ENCODE results near the gene MYO1H. TPM values are rescaled to one million over a fixed set of nuclear protein-coding genes. Genes with fewer than 3 reads are reported as not detected.

The MYO1H gene
- total RNA-seq, 3 donors from 2014 or later (not counting 1 experiment from before 2014, with no cell fraction given), result not detected

- H3K27ac ChIP-seq (ENCODE audit: low read length), result no peak overlapping the region
- H3K4me3 ChIP-seq (ENCODE audit: low read length), result no peak overlapping the region
- H3K4me1 ChIP-seq (ENCODE audit: control insufficient read depth, insufficient read depth, low read length), result peaks cover 4% of the 10 kb centered on the region
- no peak overlapping the region for H3K27ac Mint-ChIP-seq
- peaks cover 14% of the 10 kb centered on the region in 2 donors for H3K4me1 Mint-ChIP-seq
- no peak for DNase-seq
- intact Hi-C loops (cut with micrococcal nuclease), result no loop called here
- no peaks in the 10 kb centered on the region for H3K27me3 ChIP-seq (ENCODE audit: control insufficient read depth, insufficient read depth, low read length)
- H3K9me3 Mint-ChIP-seq, result no peaks in the 10 kb centered on the region
- WGBS (ENCODE audit: insufficient coverage), result 98% methylated on average over 11 of the region's 11 CpGs
- peaks cover 2% of the 10 kb centered on the region for H3K36me3 Mint-ChIP-seq
- no peak overlapping the region for H3K4me3 Mint-ChIP-seq
- TF ChIP-seq CTCF (IDR thresholded peaks at IDR 0.05), result no peak
- H3K9me3 ChIP-seq (ENCODE audit: control insufficient read depth, insufficient read depth, low read length), result no peaks in the 10 kb centered on the region
- no peaks in the 10 kb centered on the region for H3K27me3 Mint-ChIP-seq (ENCODE audit: low read depth in 2 of 2)
- no peak for ATAC-seq
- peaks cover 50% of the 10 kb centered on the region for H3K36me3 ChIP-seq (ENCODE audit: control insufficient read depth, insufficient read depth, low read length)
Measured at GRCh38 chr12:109483346-109483745, 135.6 kb downstream of the MYO1H start.

DNA sequence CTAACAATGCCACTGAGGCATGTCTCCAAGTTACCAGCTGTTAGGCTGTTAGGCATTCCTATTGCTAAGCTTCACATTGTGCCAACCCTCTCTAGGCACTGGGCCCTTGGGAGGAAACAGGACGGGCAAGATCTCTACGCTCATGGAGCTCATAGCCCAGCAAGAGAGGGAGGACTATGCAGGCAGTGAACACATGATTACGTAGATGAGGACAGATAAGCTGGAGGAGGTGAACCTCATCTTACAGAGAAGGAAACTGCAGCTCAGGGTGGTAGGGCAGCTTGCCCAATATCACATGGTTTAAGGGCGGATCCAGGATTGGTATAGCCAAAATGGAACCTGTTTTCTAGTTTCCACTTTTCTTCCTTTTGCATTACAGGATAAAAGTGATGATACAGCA is 137.5 kb downstream of the MYO1H start:
- DNase-seq (no peak), ATAC-seq (no peak)
- Histone ChIP-seq H3K9me3 (ENCODE audit: control insufficient read depth, insufficient read depth, low read length) (no peaks in the 10 kb centered on the region), H3K4me3 (ENCODE audit: low read length) (no peak overlapping the region), H3K36me3 (ENCODE audit: control insufficient read depth, insufficient read depth, low read length) (peaks cover 69% of the 10 kb centered on the region), H3K27me3 (ENCODE audit: control insufficient read depth, insufficient read depth, low read length) (no peaks in the 10 kb centered on the region), H3K27ac (ENCODE audit: low read length) (no peak overlapping the region), H3K4me1 (ENCODE audit: control insufficient read depth, insufficient read depth, low read length) (no peaks in the 10 kb centered on the region)
- no peaks in the 10 kb centered on the region for H3K9me3 Mint-ChIP-seq
- TF ChIP-seq CTCF (IDR thresholded peaks at IDR 0.05), result no peak
- H3K36me3 Mint-ChIP-seq, result peaks cover 11% of the 10 kb centered on the region
- H3K27ac Mint-ChIP-seq, result no peak overlapping the region
- no peaks in the 10 kb centered on the region for H3K4me1 Mint-ChIP-seq
- intact Hi-C loops (cut with micrococcal nuclease), result no loop called here
- no peaks in the 10 kb centered on the region for H3K27me3 Mint-ChIP-seq (ENCODE audit: low read depth in 2 of 2)
- WGBS (ENCODE audit: insufficient coverage), result 86% methylated on average over 4 of the region's 4 CpGs
- H3K4me3 Mint-ChIP-seq, result no peak overlapping the region

- Mint-ChIP-seq H3K4me3 (no peak overlapping the region), H3K9me3 (no peaks in the 10 kb centered on the region), H3K4me1 (no peaks in the 10 kb centered on the region), H3K27me3 (ENCODE audit: low read depth in 2 of 2) (no peaks in the 10 kb centered on the region), H3K27ac (no peak overlapping the region), H3K36me3 (peaks cover 18% of the 10 kb centered on the region)
- H3K27ac ChIP-seq (ENCODE audit: low read length), result no peak overlapping the region
- no peak overlapping the region for H3K4me3 ChIP-seq (ENCODE audit: low read length)
- no peak for DNase-seq
- H3K9me3 ChIP-seq (ENCODE audit: control insufficient read depth, insufficient read depth, low read length), result no peaks in the 10 kb centered on the region
- intact Hi-C loops (cut with micrococcal nuclease), result no loop called here
- peaks cover 82% of the 10 kb centered on the region for H3K36me3 ChIP-seq (ENCODE audit: control insufficient read depth, insufficient read depth, low read length)
- ATAC-seq, result no peak
- WGBS (ENCODE audit: insufficient coverage), result 97% methylated on average over 9 of the region's 9 CpGs
- no peaks in the 10 kb centered on the region for H3K27me3 ChIP-seq (ENCODE audit: control insufficient read depth, insufficient read depth, low read length)
- no peak for TF ChIP-seq CTCF (IDR thresholded peaks at IDR 0.05)
- no peaks in the 10 kb centered on the region for H3K4me1 ChIP-seq (ENCODE audit: control insufficient read depth, insufficient read depth, low read length)
Measured at GRCh38 chr12:109487181-109488050, 139.7 kb downstream of the MYO1H start.

All from natural killer cell (primary cell).